Thyroid gland (tissue), 4 donors: Measurements from ENCODE around the gene TXNL1. TPM values are rescaled to one million over a fixed set of nuclear protein-coding genes. Genes with fewer than 3 reads are reported as not detected.

Experiments
- DNase-seq, 2 donors: peaks; one replicate each; pipeline ENCODE4 v3.0.0-alpha.2; 2019
- H3K27ac ChIP-seq, 3 donors: fragments of 200-600 bp; sonication (generic); 1 replicate in 2 of 3; 2 replicates in 1 of 3; pipeline ENCODE4 v1.5.1; 2016 to 2019; ENCODE audit warnings: mild to moderate bottlenecking in 1 of 3, moderate library complexity in 1 of 3
- H3K27me3 ChIP-seq: fragments of 200-600 bp; sonication (generic); one replicate; pipeline ENCODE4 v1.5.1; 2019
- H3K36me3 ChIP-seq, 2 donors: fragments of 200-600 bp; sonication (generic); one replicate each; pipeline ENCODE4 v1.5.1; 2016 to 2019
- H3K4me1 ChIP-seq, 2 donors: fragments of 200-600 bp; sonication (generic); one replicate each; pipeline ENCODE4 v1.5.1; 2017 to 2019
- H3K4me3 ChIP-seq, 3 donors: fragments of 200-600 bp; sonication (generic); replicated peaks in 1 of 3; 1 replicate in 2 of 3; 2 replicates in 1 of 3; pipeline ENCODE4 v1.5.1; 2016; ENCODE audit warnings: mild to moderate bottlenecking in 1 of 3
- H3K9me3 ChIP-seq: fragments of 200-600 bp; sonication (generic); one replicate; pipeline ENCODE4 v1.5.1; 2017
- CTCF ChIP-seq, 6 experiments: fragments of 200-600 bp in 3 of 6; fragments of 450-650 bp in 3 of 6; sonication (generic) in 3 of 6; IDR thresholded peaks; one replicate each; pipeline ENCODE4 v1.5.1; 2016 to 2019; ENCODE audit warnings: antibody characterized with exemption in 6 of 6, mild to moderate bottlenecking in 2 of 6, inconsistent platforms in 1 of 6, moderate library complexity in 1 of 6
- POLR2A ChIP-seq, 2 donors: fragments of 450-650 bp; IDR thresholded peaks; one replicate each; pipeline ENCODE4 v1.6.1; 2017; ENCODE audit warnings: antibody characterized with exemption in 2 of 2, mild to moderate bottlenecking in 2 of 2, moderate library complexity in 1 of 2
- WGBS, 2 donors: methylation state at CpG; one replicate each; pipeline ENCODE4 v1.1.5; 2017; 5-methylcytosine and 5-hydroxymethylcytosine counted together
- intact Hi-C: fragments of 100-400 bp; cut with DNase I; formaldehyde crosslinking; loops from one replicate; pipeline ENCODE4 v1.15.1; 2023
- total RNA-seq, 4 donors: library from RNA; depleted of rRNA; stranded (reverse); fragments of >200 nt; gene quantifications; one replicate each; pipeline ENCODE4 v1.2.3, GENCODE V29; 2016

TXNL1 gene
- total RNA-seq, 4 donors from 2014 or later, result 151 to 242 (median 168) TPM

DNA sequence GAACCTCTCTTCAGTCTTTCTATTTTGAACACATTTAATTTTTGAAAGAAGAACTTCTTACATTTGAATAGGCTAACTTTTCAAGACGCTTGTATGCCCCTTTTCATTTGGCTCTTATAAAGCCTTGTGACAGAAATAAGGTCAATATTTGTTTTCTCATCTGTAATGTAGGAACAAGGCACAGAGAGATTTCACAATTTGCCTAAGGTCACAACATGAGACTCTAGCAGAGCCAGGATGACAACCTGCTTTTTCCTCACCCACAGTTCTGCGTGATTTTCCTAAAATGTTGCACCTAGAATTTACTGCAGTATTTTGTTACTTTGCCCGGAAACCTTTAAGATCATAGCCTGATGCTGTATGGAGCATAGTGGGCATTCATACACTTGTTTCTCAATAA is 67.4 kb downstream of the TXNL1 start:
- no peak for TF ChIP-seq CTCF (IDR thresholded peaks at IDR 0.05)
- no peak for TF ChIP-seq POLR2A (IDR thresholded peaks at IDR 0.05)
- H3K36me3 ChIP-seq, result no peaks in the 10 kb centered on the region
- H3K27me3 ChIP-seq, result no peaks in the 10 kb centered on the region
- no peak for DNase-seq
- no peak overlapping the region for H3K27ac ChIP-seq
- H3K4me3 ChIP-seq, result no peak overlapping the region
- WGBS, 2 donors, result 95 to 96% methylated on average over 3 of the region's 3 CpGs
- H3K9me3 ChIP-seq, result no peaks in the 10 kb centered on the region
- peaks cover 20 to 21% of the 10 kb centered on the region in 2 donors for H3K4me1 ChIP-seq
- intact Hi-C loops, result loop anchor here (10.0 kb wide), 1 partner anchor 1336 kb away; no protein-coding TSS in a partner anchor

DNA sequence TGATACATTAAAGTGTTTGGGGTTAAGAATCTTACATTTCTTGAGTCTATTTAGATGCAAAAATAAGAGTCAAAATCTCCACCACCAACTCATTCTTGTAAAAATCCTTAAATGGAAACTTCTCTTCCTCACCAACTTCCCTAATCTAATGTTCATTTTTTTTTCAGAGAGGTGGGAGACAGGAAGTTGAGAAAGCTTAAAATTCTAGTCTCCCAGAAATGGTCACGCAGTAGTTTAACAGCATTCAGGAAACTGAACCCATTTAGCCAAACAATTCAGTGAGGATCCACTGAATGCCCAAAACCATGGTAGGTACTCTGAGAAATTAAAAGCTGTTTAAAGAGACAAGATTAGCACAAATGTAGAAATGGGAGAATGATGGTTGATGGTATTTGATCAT is 69.0 kb downstream of the TXNL1 start:
- no peak for TF ChIP-seq CTCF (IDR thresholded peaks at IDR 0.05)
- TF ChIP-seq POLR2A (IDR thresholded peaks at IDR 0.05), result no peak
- peaks cover 5% of the 10 kb centered on the region in 2 donors for H3K4me1 ChIP-seq
- intact Hi-C loops, result loop anchor here (10.0 kb wide), 1 partner anchor 215 kb away; no protein-coding TSS in a partner anchor

GRCh38 chr18:56568986-56569385 is 69.4 kb downstream of the TXNL1 start:
- no peaks in the 10 kb centered on the region for H3K27me3 ChIP-seq
- 65 to 74% methylated on average over 4 of the region's 4 CpGs for WGBS, 2 donors
- no peaks in the 10 kb centered on the region for H3K9me3 ChIP-seq
- H3K36me3 ChIP-seq, result no peaks in the 10 kb centered on the region
- H3K4me1 ChIP-seq, result peaks cover under 1% of the 10 kb centered on the region in 2 donors
- no peak overlapping the region for H3K27ac ChIP-seq
- intact Hi-C loops, result loop anchor here (10.0 kb wide), 1 partner anchor 214 kb away; no protein-coding TSS in a partner anchor
- TF ChIP-seq POLR2A (IDR thresholded peaks at IDR 0.05), result no peak
- no peak for TF ChIP-seq CTCF (IDR thresholded peaks at IDR 0.05)
- no peak for DNase-seq
- H3K4me3 ChIP-seq, result no peak overlapping the region

More for the DNA sequence above, 69.0 kb downstream of the TXNL1 start:
- Histone ChIP-seq H3K9me3 (no peaks in the 10 kb centered on the region), H3K36me3 (no peaks in the 10 kb centered on the region), H3K4me3 (no peak overlapping the region), H3K27ac (no peak overlapping the region), H3K27me3 (no peaks in the 10 kb centered on the region)
- WGBS, 2 donors, result 71 to 77% methylated on average over 1 of the region's 1 CpG
- no peak for DNase-seq

- Histone ChIP-seq H3K4me1 (peaks cover 3 to 4% of the 10 kb centered on the region in 2 donors), H3K4me3 (no peak overlapping the region), H3K36me3 (no peaks in the 10 kb centered on the region), H3K27ac (no peak overlapping the region), H3K9me3 (no peaks in the 10 kb centered on the region), H3K27me3 (no peaks in the 10 kb centered on the region)
- intact Hi-C loops, result loop anchor here (10.0 kb wide), 1 partner anchor 211 kb away; no protein-coding TSS in a partner anchor
- TF ChIP-seq CTCF (IDR thresholded peaks at IDR 0.05), result no peak
- TF ChIP-seq POLR2A (IDR thresholded peaks at IDR 0.05), result no peak
- WGBS, 2 donors, result 65 to 73% methylated on average over 5 of the region's 5 CpGs
- no peak for DNase-seq
Measured at GRCh38 chr18:56565551-56566345, 72.6 kb downstream of the TXNL1 start.

- WGBS, 2 donors, result 73 to 84% methylated on average over 6 of the region's 6 CpGs
- Histone ChIP-seq H3K9me3 (no peaks in the 10 kb centered on the region), H3K36me3 (no peaks in the 10 kb centered on the region), H3K27ac (no peak overlapping the region), H3K4me1 (peaks cover 7 to 11% of the 10 kb centered on the region in 2 donors), H3K27me3 (no peaks in the 10 kb centered on the region), H3K4me3 (no peak overlapping the region)
- intact Hi-C loops, result loop anchor here (10.0 kb wide), 1 partner anchor 210 kb away; no protein-coding TSS in a partner anchor
- TF ChIP-seq POLR2A (IDR thresholded peaks at IDR 0.05) (no peak), CTCF (IDR thresholded peaks at IDR 0.05) (no peak)
- no peak for DNase-seq
Measured at GRCh38 chr18:56565046-56565445, 73.3 kb downstream of the TXNL1 start.
